Gastrocnemius medialis (tissue), 4 donors: Measurements from ENCODE around the gene PEBP1.

Source experiments
- POLR2A ChIP-seq, 2 donors: fragments of 450-650 bp; IDR thresholded peaks; one replicate each; pipeline ENCODE4 v1.6.1; 2017; ENCODE audit warnings: antibody characterized with exemption in 2 of 2, mild to moderate bottlenecking in 2 of 2, moderate library complexity in 2 of 2
- TF ChIP-seq, protein P1 (sequence below), 5 experiments: fragments of 450-650 bp in 3 of 5; fragments of 200-600 bp in 2 of 5; sonication (generic) in 2 of 5; IDR thresholded peaks in 4 of 5; conservative IDR thresholded peaks in 1 of 5; 1 replicate in 4 of 5; 2 replicates in 1 of 5; pipeline ENCODE4 v1.5.1; 2016 to 2019; ENCODE audit warnings: antibody characterized with exemption in 5 of 5, mild to moderate bottlenecking in 3 of 5, moderate library complexity in 3 of 5

- TF ChIP-seq, protein P1, sequence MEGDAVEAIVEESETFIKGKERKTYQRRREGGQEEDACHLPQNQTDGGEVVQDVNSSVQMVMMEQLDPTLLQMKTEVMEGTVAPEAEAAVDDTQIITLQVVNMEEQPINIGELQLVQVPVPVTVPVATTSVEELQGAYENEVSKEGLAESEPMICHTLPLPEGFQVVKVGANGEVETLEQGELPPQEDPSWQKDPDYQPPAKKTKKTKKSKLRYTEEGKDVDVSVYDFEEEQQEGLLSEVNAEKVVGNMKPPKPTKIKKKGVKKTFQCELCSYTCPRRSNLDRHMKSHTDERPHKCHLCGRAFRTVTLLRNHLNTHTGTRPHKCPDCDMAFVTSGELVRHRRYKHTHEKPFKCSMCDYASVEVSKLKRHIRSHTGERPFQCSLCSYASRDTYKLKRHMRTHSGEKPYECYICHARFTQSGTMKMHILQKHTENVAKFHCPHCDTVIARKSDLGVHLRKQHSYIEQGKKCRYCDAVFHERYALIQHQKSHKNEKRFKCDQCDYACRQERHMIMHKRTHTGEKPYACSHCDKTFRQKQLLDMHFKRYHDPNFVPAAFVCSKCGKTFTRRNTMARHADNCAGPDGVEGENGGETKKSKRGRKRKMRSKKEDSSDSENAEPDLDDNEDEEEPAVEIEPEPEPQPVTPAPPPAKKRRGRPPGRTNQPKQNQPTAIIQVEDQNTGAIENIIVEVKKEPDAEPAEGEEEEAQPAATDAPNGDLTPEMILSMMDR (IDR thresholded peaks at IDR 0.05 in 4 of 5, conservative IDR thresholded peaks at IDR 0.05 in 1 of 5), result no peak
- no peak for TF ChIP-seq POLR2A (IDR thresholded peaks at IDR 0.05)
These were observed 1.3 kb downstream of the PEBP1 start for GRCh38 chr12:118137148-118137678.
